CD14-positive monocyte (primary cell): ENCODE data around the gene LRPAP1. TPM values are rescaled to one million over a fixed set of nuclear protein-coding genes. Genes with fewer than 3 reads are reported as not detected.

Experiments
- DNase-seq, 3 donors: peaks; one replicate each; pipeline ENCODE4 v3.0.0-alpha.2; 2011 to 2022
- H2AFZ ChIP-seq: 2 replicates; pipeline ENCODE4 v1.6.0; 2012; ENCODE audit warnings: mild to moderate bottlenecking, low read depth, low read length, inconsistent platforms; ENCODE audit not compliant: insufficient read depth, poor library complexity, severe bottlenecking
- H3K27ac ChIP-seq, 2 donors: 1 replicate in 1 of 2; 2 replicates in 1 of 2; pipeline ENCODE4 v1.5.1; 2012 to 2013; ENCODE audit warnings: low read length in 2 of 2, control low read depth in 1 of 2, inconsistent platforms in 1 of 2, low read depth in 1 of 2, mild to moderate bottlenecking in 1 of 2
- H3K27me3 ChIP-seq, 2 donors: one replicate each; pipeline versions ENCODE4 v1.6.0 to v1.6.1; 2011 to 2013; ENCODE audit warnings: low read length in 2 of 2; ENCODE audit not compliant: control insufficient read depth in 2 of 2, insufficient read depth in 2 of 2
- H3K36me3 ChIP-seq, 2 donors: replicated peaks in 1 of 2; 1 replicate in 1 of 2; 2 replicates in 1 of 2; pipeline versions ENCODE4 v1.5.1 to v1.6.1; 2012 to 2013; ENCODE audit warnings: low read length in 2 of 2, control low read depth in 1 of 2, inconsistent platforms in 1 of 2, mild to moderate bottlenecking in 1 of 2; ENCODE audit not compliant: insufficient read depth in 2 of 2, control insufficient read depth in 1 of 2
- H3K4me1 ChIP-seq, 2 donors: 1 replicate in 1 of 2; 2 replicates in 1 of 2; pipeline versions ENCODE4 v1.5.1 to v1.6.1; 2012 to 2013; ENCODE audit warnings: low read length in 2 of 2, control low read depth in 1 of 2, inconsistent platforms in 1 of 2, mild to moderate bottlenecking in 1 of 2, moderate library complexity in 1 of 2; ENCODE audit not compliant: insufficient read depth in 2 of 2, control insufficient read depth in 1 of 2
- H3K4me2 ChIP-seq: replicated peaks from 2 replicates; pipeline ENCODE3; 2012; ENCODE audit warnings: low read length, moderate library complexity, mild to moderate bottlenecking; ENCODE audit not compliant: poor library complexity, severe bottlenecking; ENCODE audit errors: extremely low read depth
- H3K4me3 ChIP-seq, 3 experiments: fragments of 200-600 bp in 1 of 3; sonication (generic) in 1 of 3; replicated peaks in 1 of 3; 1 replicate in 2 of 3; 2 replicates in 1 of 3; pipeline ENCODE4 v1.5.1; 2011 to 2013; ENCODE audit warnings: low read length in 3 of 3, mild to moderate bottlenecking in 3 of 3, control low read depth in 2 of 3, low read depth in 2 of 3, inconsistent platforms in 1 of 3, moderate library complexity in 1 of 3
- H3K79me2 ChIP-seq: 2 replicates; pipeline ENCODE4 v1.6.0; 2012; ENCODE audit warnings: mild to moderate bottlenecking, control low read depth, inconsistent platforms, low read length, moderate library complexity; ENCODE audit not compliant: insufficient read depth
- H3K9ac ChIP-seq: 2 replicates; pipeline ENCODE4 v1.6.0; 2017; ENCODE audit warnings: low read length, mild to moderate bottlenecking; ENCODE audit not compliant: insufficient read depth, poor library complexity, severe bottlenecking
- H3K9me3 ChIP-seq, 2 donors: replicated peaks in 1 of 2; 1 replicate in 1 of 2; 2 replicates in 1 of 2; pipeline versions ENCODE4 v1.5.1 to v1.6.1; 2012 to 2013; ENCODE audit warnings: low read length in 2 of 2, control low read depth in 1 of 2; ENCODE audit not compliant: control insufficient read depth in 1 of 2, insufficient read depth in 1 of 2
- H4K20me1 ChIP-seq: 2 replicates; pipeline ENCODE4 v1.6.0; 2012; ENCODE audit warnings: mild to moderate bottlenecking, low read length, control low read depth, moderate library complexity; ENCODE audit not compliant: insufficient read depth
- H3K27ac Mint-ChIP-seq, 7 donors: one replicate each; pipeline ENCODE4 v1.8.0; 2020; ENCODE audit warnings: mild to moderate bottlenecking in 7 of 7, mixed read lengths in 7 of 7, moderate library complexity in 6 of 7, inconsistent platforms in 2 of 7
- H3K27me3 Mint-ChIP-seq, 3 donors: one replicate each; pipeline ENCODE4 v1.8.0; 2021 to 2022; ENCODE audit warnings: low read depth in 3 of 3, mild to moderate bottlenecking in 3 of 3, mixed read lengths in 3 of 3, moderate library complexity in 3 of 3, inconsistent platforms in 1 of 3
- H3K36me3 Mint-ChIP-seq, 2 donors: one replicate each; pipeline ENCODE4 v1.8.0; 2020; ENCODE audit warnings: mixed read lengths in 2 of 2, inconsistent platforms in 1 of 2, mild to moderate bottlenecking in 1 of 2
- H3K4me1 Mint-ChIP-seq: one replicate; pipeline ENCODE4 v1.8.0; 2020; ENCODE audit warnings: mild to moderate bottlenecking, mixed read lengths
- H3K4me3 Mint-ChIP-seq, 2 donors: one replicate each; pipeline ENCODE4 v1.8.0; 2020; ENCODE audit warnings: mild to moderate bottlenecking in 2 of 2, mixed read lengths in 2 of 2, moderate library complexity in 1 of 2
- H3K9me3 Mint-ChIP-seq, 7 donors: one replicate each; pipeline ENCODE4 v1.8.0; 2020 to 2022; ENCODE audit warnings: mixed read lengths in 7 of 7, mild to moderate bottlenecking in 6 of 7, moderate library complexity in 6 of 7, inconsistent platforms in 2 of 7
- CTCF ChIP-seq: fragments of 200-600 bp; IDR thresholded peaks from one replicate; pipeline ENCODE4 v1.8.0; 2022; ENCODE audit warnings: antibody characterized with exemption, mild to moderate bottlenecking
- WGBS: methylation state at CpG from one replicate; pipeline ENCODE4 v1.1.5; 2013; ENCODE audit warnings: missing lambda C conversion rate; ENCODE audit not compliant: insufficient coverage; 5-methylcytosine and 5-hydroxymethylcytosine counted together
- intact Hi-C, 2 donors: fragments of 100-400 bp; cut with micrococcal nuclease; formaldehyde crosslinking; loops; one replicate each; pipeline versions ENCODE4 v1.15.0 to v1.15.1; 2023
- polyA plus RNA-seq, 3 donors: library from polyadenylated mRNA; depleted of rRNA in 1 of 3; unstranded in 2 of 3; stranded (reverse) in 1 of 3; fragments of 300-500 nt in 2 of 3; fragments of >200 nt in 1 of 3; fragmentation: Illumina TruSeq in 2 of 3; gene quantifications; 1 replicate in 2 of 3; 2 replicates in 1 of 3; pipeline ENCODE4 v1.2.3, GENCODE V29; 2012 to 2021

LRPAP1 gene
- polyA plus RNA-seq, 3 donors: 169 to 204 (median 180) TPM

- no peak overlapping the region for H2AFZ ChIP-seq
- no peak for TF ChIP-seq CTCF
- Mint-ChIP-seq H3K9me3 (peaks cover 0 to 2% (median 0%) of the 10 kb centered on the region in 7 donors), H3K27ac (no peak overlapping the region), H3K4me1 (peaks cover 3% of the 10 kb centered on the region), H3K36me3 (no peaks in the 10 kb centered on the region), H3K4me3 (peak overlapping the region in 1 of 2 donors; percentile 47), H3K27me3 (peaks cover 38 to 59% (median 45%) of the 10 kb centered on the region in 3 donors)
- H4K20me1 ChIP-seq: no peaks in the 10 kb centered on the region
- no peaks in the 10 kb centered on the region for H3K79me2 ChIP-seq
- H3K9me3 ChIP-seq: no peaks in the 10 kb centered on the region
- H3K9ac ChIP-seq: no peak overlapping the region
- H3K27me3 ChIP-seq: peaks cover 0 to 44% of the 10 kb centered on the region in 2 donors
- intact Hi-C loops: no loop called here
- WGBS: 45% methylated on average over 3 of the region's 5 CpGs
- peaks cover 6 to 10% of the 10 kb centered on the region in 2 donors for H3K4me1 ChIP-seq
- H3K27ac ChIP-seq: no peak overlapping the region
- no peak for DNase-seq
- no peak overlapping the region for H3K4me2 ChIP-seq
- no peaks in the 10 kb centered on the region for H3K36me3 ChIP-seq
- no peak overlapping the region for H3K4me3 ChIP-seq
Measured at GRCh38 chr4:3481113-3481531, 51.1 kb downstream of the LRPAP1 start.

- intact Hi-C loops: no loop called here
- Mint-ChIP-seq H3K4me1 (peaks cover 3% of the 10 kb centered on the region), H3K27me3 (peaks cover 38 to 54% (median 41%) of the 10 kb centered on the region in 3 donors), H3K9me3 (peaks cover 0 to 2% (median 0%) of the 10 kb centered on the region in 7 donors), H3K36me3 (no peaks in the 10 kb centered on the region), H3K4me3 (peak overlapping the region in 1 of 2 donors; percentile 47), H3K27ac (no peak overlapping the region)
- Histone ChIP-seq H3K79me2 (no peaks in the 10 kb centered on the region), H2AFZ (no peak overlapping the region), H4K20me1 (no peaks in the 10 kb centered on the region), H3K4me3 (no peak overlapping the region), H3K9me3 (no peaks in the 10 kb centered on the region), H3K36me3 (no peaks in the 10 kb centered on the region), H3K27ac (no peak overlapping the region), H3K4me2 (no peak overlapping the region), H3K9ac (no peak overlapping the region), H3K4me1 (peaks cover 6 to 10% of the 10 kb centered on the region in 2 donors), H3K27me3 (peaks cover 0 to 39% of the 10 kb centered on the region in 2 donors)
- peak; percentile 99 for TF ChIP-seq CTCF
- peak; percentile 40 to 57 (median 51) for DNase-seq
- 13% methylated on average over 15 of the region's 17 CpGs for WGBS
Measured at GRCh38 chr4:3480528-3481112, 51.6 kb downstream of the LRPAP1 start.
